HG03039 (cell line): ENCODE results near the gene ZDHHC12.
A peak's percentile ranks its signal among the peaks of the same experiment; 100 is the strongest.

ENCODE experiments used
- ATAC-seq: cut with Tn5 transposase; IDR thresholded peaks from one replicate; pipeline ENCODE4 v1.9.1; 2021; ENCODE audit warnings: mild to moderate bottlenecking, moderate library complexity; ENCODE audit not compliant: unreplicated experiment

The ZDHHC12 gene

GRCh38 chr9:128688501-128689292, 35.2 kb downstream of the ZDHHC12 start, which contains the start of gene SET:
SET (plus strand) TSS chr9:128689222; CDS start chr9:128689583, 361 bp downstream.
- peak; percentile 61 for ATAC-seq

GRCh38 chr9:128687453-128687852, 36.5 kb downstream of the ZDHHC12 start:
- no peak for ATAC-seq

GRCh38 chr9:128685636-128686489, 38.1 kb downstream of the ZDHHC12 start:
- ATAC-seq: no peak

- no peak for ATAC-seq
Observed at GRCh38 chr9:128684325-128685199, 39.4 kb downstream of the ZDHHC12 start.

GRCh38 chr9:128684065-128684324, 39.9 kb downstream of the ZDHHC12 start:
- no peak for ATAC-seq

GRCh38 chr9:128683340-128684064, 40.4 kb downstream of the ZDHHC12 start:
- no peak for ATAC-seq

GRCh38 chr9:128677794-128678193, 46.1 kb downstream of the ZDHHC12 start:
- ATAC-seq: no peak

GRCh38 chr9:128675382-128675781, 48.5 kb downstream of the ZDHHC12 start:
- no peak for ATAC-seq
